ENCODE data around the gene CALHM1.
"Not testable (repeated sequence)": the region's sequence is repeated elsewhere in the genome, so short reads cannot be mapped to it uniquely, and the experiment has no call there.

CALHM1 gene

GRCh38 chr10:103429647-103430046, 29.1 kb downstream of the CALHM1 start:
- no peak for DNase-seq (ENCODE audit: low spot score)

GRCh38 chr10:103428989-103429643, 29.6 kb downstream of the CALHM1 start:
- DNase-seq (ENCODE audit: low spot score), result no peak

- DNase-seq (ENCODE audit: low spot score), result no peak
Measured at GRCh38 chr10:103427866-103428265, 30.8 kb downstream of the CALHM1 start.

GRCh38 chr10:103423748-103424147, 35.0 kb downstream of the CALHM1 start:
- no peak for DNase-seq (ENCODE audit: low spot score)

- no peak for DNase-seq (ENCODE audit: low spot score)
Measured at GRCh38 chr10:103419101-103419500, 39.6 kb downstream of the CALHM1 start.

GRCh38 chr10:103417601-103418000, 41.1 kb downstream of the CALHM1 start:
- DNase-seq (ENCODE audit: low spot score), result no peak

GRCh38 chr10:103417148-103417469, 41.6 kb downstream of the CALHM1 start:
- DNase-seq (ENCODE audit: low spot score), result not testable (repeated sequence)

GRCh38 chr10:103416436-103417147, 42.1 kb downstream of the CALHM1 start:
- DNase-seq (ENCODE audit: low spot score), result no peak

GRCh38 chr10:103415581-103415980, 43.1 kb downstream of the CALHM1 start:
- no peak for DNase-seq (ENCODE audit: low spot score)

- DNase-seq (ENCODE audit: low spot score), result no peak
Measured at GRCh38 chr10:103413564-103413963, 45.1 kb downstream of the CALHM1 start.
